ENCODE data around the gene NOL4. TPM values are rescaled to one million over a fixed set of nuclear protein-coding genes. Genes with fewer than 3 reads are reported as not detected.
"Not testable (repeated sequence)": the region's sequence is repeated elsewhere in the genome, so short reads cannot be mapped to it uniquely, and the experiment has no call there.

The NOL4 gene, protein sequence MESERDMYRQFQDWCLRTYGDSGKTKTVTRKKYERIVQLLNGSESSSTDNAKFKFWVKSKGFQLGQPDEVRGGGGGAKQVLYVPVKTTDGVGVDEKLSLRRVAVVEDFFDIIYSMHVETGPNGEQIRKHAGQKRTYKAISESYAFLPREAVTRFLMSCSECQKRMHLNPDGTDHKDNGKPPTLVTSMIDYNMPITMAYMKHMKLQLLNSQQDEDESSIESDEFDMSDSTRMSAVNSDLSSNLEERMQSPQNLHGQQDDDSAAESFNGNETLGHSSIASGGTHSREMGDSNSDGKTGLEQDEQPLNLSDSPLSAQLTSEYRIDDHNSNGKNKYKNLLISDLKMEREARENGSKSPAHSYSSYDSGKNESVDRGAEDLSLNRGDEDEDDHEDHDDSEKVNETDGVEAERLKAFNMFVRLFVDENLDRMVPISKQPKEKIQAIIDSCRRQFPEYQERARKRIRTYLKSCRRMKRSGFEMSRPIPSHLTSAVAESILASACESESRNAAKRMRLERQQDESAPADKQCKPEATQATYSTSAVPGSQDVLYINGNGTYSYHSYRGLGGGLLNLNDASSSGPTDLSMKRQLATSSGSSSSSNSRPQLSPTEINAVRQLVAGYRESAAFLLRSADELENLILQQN
- total RNA-seq = 10 to 100 TPM; 13.7 to 22.1 TPM
- polyA plus RNA-seq (ENCODE audit: insufficient read length in 2 of 2) = 10 to 100 TPM; 17.5 to 24.4 TPM
- long read RNA-seq, donor 1, partial matches to known transcripts = 0 of 3 reads
- long read RNA-seq, donor 1, other reads (novel, unspliced or antisense) = 0 of 3 reads
- long read RNA-seq, donor 2, partial matches to known transcripts = 0 of 1 reads
- long read RNA-seq, donor 2, other reads (novel, unspliced or antisense) = 0 of 1 reads
- long read RNA-seq, donor 3 = 0 reads
- long read RNA-seq, donor 4 = 0 reads

DNA sequence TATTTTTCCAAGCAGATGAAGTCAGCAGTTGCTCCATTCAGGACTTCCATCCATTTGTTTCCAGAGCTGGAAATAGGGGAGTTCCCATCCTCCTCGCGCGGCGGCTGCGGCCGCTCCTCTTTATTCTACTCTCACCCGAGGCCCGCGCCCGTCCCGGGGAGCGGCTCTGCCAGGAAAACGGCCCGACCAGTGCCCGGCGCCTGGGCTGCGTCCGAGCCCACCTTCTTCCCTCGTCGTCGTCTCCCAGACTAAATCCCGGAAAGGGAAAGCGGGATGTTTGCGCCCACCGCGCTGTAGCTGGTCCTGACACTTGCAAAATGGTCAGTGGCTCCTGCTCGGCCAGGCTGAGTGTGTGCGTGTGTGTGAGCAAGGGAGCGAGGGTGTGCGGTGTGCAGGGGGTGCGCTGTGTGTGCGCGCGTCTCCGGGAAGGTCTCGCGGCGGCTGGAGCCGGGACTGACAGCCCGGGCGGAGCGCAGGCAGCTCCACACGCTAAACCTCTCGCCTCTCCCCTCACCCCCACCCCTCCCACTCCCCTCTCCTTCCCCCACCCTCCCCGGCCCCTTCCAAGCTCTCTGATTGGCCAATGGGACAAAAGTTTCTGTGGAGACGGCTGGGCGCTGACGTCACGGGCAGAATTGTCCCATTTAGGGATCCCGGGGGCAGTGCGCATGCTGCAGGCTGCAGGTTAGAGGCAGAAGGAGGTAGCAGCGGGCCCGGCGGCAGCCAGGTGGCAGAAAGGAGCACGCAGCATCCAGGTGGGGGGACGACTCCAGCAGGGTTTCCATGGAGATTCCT lies at the start of gene NOL4:
TSS of gene NOL4 (minus strand) at position 491 of the 795 bp plus-strand sequence. CDS start 1,660 bp downstream, outside the sequence.
- peaks cover 12% of the 10 kb centered on the region for H3K27me3 ChIP-seq (ENCODE audit: control insufficient read depth, insufficient read depth, low read length)
- peak within 1 kb of the TSS; percentile 72 for H3K4me3 ChIP-seq (ENCODE audit: low read depth, low read length)
- peak; percentile 78 to 98 (median 89) for DNase-seq (ENCODE audit: low read depth in 4 of 6, low spot score in 6 of 6)
- no peaks in the 10 kb centered on the region for H3K36me3 ChIP-seq (ENCODE audit: control insufficient read depth, insufficient read depth, low read length)
- peak within 1 kb of the TSS; percentile 84 for H3K27ac ChIP-seq (ENCODE audit: low read depth, low read length)
- no peaks in the 10 kb centered on the region for H3K9me3 ChIP-seq (ENCODE audit: control insufficient read depth, insufficient read depth, low read length)
- WGBS (ENCODE audit: insufficient coverage) = under 1% methylated on average over 39 of the region's 56 CpGs
- peaks cover 23% of the 10 kb centered on the region for H3K4me1 ChIP-seq (ENCODE audit: control insufficient read depth, insufficient read depth, low read length)

DNA sequence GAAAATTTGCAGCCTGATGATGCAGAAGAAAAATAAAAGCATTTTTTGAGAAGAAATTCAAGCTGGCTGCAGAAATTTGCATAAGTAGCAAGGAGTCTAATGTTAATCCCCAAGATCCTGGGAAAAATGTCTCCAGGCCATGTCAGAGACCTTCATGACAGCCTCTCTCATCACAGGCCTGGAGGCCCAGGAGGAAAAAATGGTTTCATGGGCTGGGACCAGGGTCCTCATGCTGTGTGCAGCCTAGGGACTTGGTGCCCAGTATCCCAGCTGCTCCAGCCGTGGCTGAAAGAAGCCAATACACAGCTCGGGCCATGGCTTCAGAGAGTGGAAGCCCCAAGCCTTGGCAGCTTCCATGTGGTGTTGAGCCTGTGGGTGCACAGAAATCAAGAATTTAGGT lies 41.3 kb upstream of the NOL4 start:
- not testable (repeated sequence) for H3K4me3 ChIP-seq (ENCODE audit: low read depth, low read length); H3K36me3 ChIP-seq (ENCODE audit: control insufficient read depth, insufficient read depth, low read length); H3K4me1 ChIP-seq (ENCODE audit: control insufficient read depth, insufficient read depth, low read length); DNase-seq (ENCODE audit: low read depth in 4 of 6, low spot score in 6 of 6); H3K9me3 ChIP-seq (ENCODE audit: control insufficient read depth, insufficient read depth, low read length); H3K27me3 ChIP-seq (ENCODE audit: control insufficient read depth, insufficient read depth, low read length); H3K27ac ChIP-seq (ENCODE audit: low read depth, low read length)
- WGBS (ENCODE audit: insufficient coverage) = 89% methylated on average over 2 of the region's 2 CpGs

DNA sequence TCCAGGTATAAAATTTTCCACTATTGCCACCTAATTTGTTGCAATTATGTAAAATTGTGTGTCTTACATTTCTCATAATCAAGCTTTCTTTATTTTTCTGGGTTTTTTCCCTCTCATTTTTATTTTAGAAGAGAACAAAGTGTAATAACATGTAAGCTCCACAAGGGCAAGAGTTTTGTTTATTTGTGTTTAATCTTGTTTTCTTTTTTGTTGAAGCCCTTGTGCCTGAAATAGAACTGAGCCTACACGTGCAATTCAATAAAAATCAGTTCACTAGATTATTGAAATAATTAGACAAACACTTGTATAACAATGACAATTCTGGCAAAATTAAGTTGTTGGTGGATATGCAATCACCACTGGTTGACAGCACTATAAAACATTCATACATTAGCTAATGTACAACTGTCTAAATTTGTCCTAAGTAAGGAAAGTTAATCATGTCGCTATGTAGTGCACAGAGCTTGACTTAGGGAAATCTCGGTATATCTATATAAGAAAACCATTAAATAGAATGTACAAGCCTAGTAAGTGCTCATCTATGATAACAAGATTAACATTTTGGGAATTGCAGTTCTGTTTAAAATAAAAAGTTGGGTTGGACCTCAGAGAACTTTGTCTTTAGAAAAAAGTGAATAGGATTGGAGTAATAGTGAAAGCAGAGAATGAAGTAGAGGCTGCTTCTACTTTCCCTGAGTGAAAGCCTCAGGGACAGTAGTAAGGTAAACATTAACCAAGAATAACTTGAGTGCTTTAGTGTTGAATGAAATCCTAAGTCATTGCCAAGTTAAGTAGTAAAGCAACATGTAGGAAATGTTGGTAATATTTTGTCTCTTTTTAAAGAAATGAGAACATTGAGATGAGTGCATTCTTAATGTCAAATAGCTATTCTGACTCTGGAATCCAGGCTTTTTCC lies 37.4 kb upstream of the NOL4 start:
- Histone ChIP-seq H3K4me3 (ENCODE audit: low read depth, low read length) (no peak overlapping the region), H3K27ac (ENCODE audit: low read depth, low read length) (no peak overlapping the region), H3K36me3 (ENCODE audit: control insufficient read depth, insufficient read depth, low read length) (no peaks in the 10 kb centered on the region), H3K4me1 (ENCODE audit: control insufficient read depth, insufficient read depth, low read length) (no peaks in the 10 kb centered on the region), H3K9me3 (ENCODE audit: control insufficient read depth, insufficient read depth, low read length) (no peaks in the 10 kb centered on the region), H3K27me3 (ENCODE audit: control insufficient read depth, insufficient read depth, low read length) (no peaks in the 10 kb centered on the region)
- DNase-seq (ENCODE audit: low read depth in 4 of 6, low spot score in 6 of 6) = no peak
- WGBS (ENCODE audit: insufficient coverage) = no CpG with 5 or more reads among the region's 3 CpGs

DNA sequence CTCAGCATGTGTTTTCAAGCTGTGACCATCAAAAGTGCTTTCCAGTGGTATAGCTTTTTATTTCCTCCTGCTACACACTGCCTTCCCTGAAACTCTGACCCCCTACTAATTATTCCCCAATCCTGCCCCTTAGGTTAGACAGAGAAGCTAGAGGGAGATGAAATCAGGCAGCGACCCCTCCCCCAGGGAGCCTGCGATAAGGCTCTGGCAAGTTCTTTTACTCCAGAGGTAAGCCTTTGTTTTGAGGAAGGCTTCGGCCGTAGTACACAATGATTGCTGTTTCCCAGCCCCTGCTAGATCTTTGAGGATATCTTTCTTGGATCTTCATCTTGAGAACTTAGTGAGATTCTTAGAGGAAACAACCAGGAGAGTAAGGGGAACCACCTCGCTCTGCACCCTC lies 33.5 kb upstream of the NOL4 start:
- Histone ChIP-seq H3K36me3 (ENCODE audit: control insufficient read depth, insufficient read depth, low read length) (no peaks in the 10 kb centered on the region), H3K4me3 (ENCODE audit: low read depth, low read length) (no peak overlapping the region), H3K4me1 (ENCODE audit: control insufficient read depth, insufficient read depth, low read length) (no peaks in the 10 kb centered on the region), H3K9me3 (ENCODE audit: control insufficient read depth, insufficient read depth, low read length) (no peaks in the 10 kb centered on the region), H3K27me3 (ENCODE audit: control insufficient read depth, insufficient read depth, low read length) (no peaks in the 10 kb centered on the region), H3K27ac (ENCODE audit: low read depth, low read length) (no peak overlapping the region)
- DNase-seq (ENCODE audit: low read depth in 4 of 6, low spot score in 6 of 6) = no peak
- WGBS (ENCODE audit: insufficient coverage) = no CpG with 5 or more reads among the region's 5 CpGs

DNA sequence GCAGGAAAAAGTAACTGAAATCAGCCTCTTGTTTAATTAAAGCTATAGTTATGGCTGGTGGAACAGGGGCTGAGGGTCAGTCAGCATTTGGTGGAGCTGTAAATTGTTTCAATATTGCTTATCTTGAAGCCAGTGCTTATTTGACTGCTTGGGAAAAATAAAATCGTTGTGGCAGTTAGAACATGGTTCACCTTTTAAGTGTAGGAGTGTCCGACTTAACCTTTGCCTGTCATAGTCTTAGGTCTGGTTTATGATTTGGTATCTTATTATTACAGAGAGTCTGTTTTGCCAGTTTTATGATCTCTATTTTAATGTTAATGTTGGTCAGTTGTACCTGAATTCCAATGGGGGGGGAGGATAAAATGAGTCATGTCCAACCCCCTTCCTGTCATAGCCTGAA lies 27.2 kb upstream of the NOL4 start:
- Histone ChIP-seq H3K27ac (ENCODE audit: low read depth, low read length) (no peak overlapping the region), H3K36me3 (ENCODE audit: control insufficient read depth, insufficient read depth, low read length) (no peaks in the 10 kb centered on the region), H3K4me3 (ENCODE audit: low read depth, low read length) (no peak overlapping the region), H3K9me3 (ENCODE audit: control insufficient read depth, insufficient read depth, low read length) (peaks cover 3% of the 10 kb centered on the region), H3K4me1 (ENCODE audit: control insufficient read depth, insufficient read depth, low read length) (no peaks in the 10 kb centered on the region), H3K27me3 (ENCODE audit: control insufficient read depth, insufficient read depth, low read length) (no peaks in the 10 kb centered on the region)
- no peak for DNase-seq (ENCODE audit: low read depth in 4 of 6, low spot score in 6 of 6)
- WGBS (ENCODE audit: insufficient coverage) = 100% methylated on average over 2 of the region's 2 CpGs

DNA sequence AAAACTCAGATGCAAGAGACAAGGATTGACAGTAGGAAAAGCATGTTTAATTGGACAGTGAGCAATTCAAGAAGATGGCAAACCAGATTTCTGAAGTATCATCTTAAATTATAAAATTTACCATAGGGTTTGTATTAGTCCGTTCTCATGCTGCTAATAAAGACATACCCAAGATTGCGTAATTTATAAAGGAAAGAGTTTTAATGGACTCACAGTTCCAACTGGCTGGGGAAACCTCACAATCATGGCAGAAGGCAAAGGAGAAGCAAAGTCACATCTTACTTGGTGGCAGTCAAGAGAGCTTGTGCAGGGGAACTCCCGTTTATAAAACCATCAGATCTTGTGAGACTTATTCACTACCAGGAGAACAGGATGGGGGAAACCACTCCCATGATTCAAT lies 24.0 kb upstream of the NOL4 start:
- no peaks in the 10 kb centered on the region for H3K36me3 ChIP-seq (ENCODE audit: control insufficient read depth, insufficient read depth, low read length)

DNA sequence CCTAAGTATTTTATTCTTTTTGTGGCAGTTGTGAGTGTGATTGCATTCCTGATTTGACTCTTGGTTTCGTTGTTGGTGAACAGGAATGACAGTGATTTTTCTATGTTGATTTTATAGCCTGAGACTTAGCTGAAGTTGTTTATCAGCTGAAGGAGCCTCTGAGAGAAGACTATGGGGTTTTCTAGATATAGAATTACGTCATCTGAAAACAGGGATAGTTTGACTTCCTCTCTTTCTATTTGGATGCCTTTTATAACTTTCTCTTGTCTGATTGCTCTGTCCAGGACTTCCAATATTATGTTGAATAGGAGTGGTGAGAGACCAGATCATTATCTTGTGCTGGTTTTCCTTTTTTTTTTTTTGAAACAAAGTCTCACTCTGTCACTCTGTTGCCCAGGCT lies 18.0 kb upstream of the NOL4 start:
- H3K4me1 ChIP-seq (ENCODE audit: control insufficient read depth, insufficient read depth, low read length) = no peaks in the 10 kb centered on the region
- no peak overlapping the region for H3K4me3 ChIP-seq (ENCODE audit: low read depth, low read length)
- no peak for DNase-seq (ENCODE audit: low read depth in 4 of 6, low spot score in 6 of 6)
- H3K27ac ChIP-seq (ENCODE audit: low read depth, low read length) = no peak overlapping the region
- WGBS (ENCODE audit: insufficient coverage) = 73% methylated on average over 1 of the region's 2 CpGs
- no peaks in the 10 kb centered on the region for H3K27me3 ChIP-seq (ENCODE audit: control insufficient read depth, insufficient read depth, low read length)
- H3K36me3 ChIP-seq (ENCODE audit: control insufficient read depth, insufficient read depth, low read length) = no peaks in the 10 kb centered on the region
- H3K9me3 ChIP-seq (ENCODE audit: control insufficient read depth, insufficient read depth, low read length) = peaks cover 3% of the 10 kb centered on the region

More for the DNA sequence above, 24.0 kb upstream of the NOL4 start:
- Histone ChIP-seq H3K4me3 (ENCODE audit: low read depth, low read length) (no peak overlapping the region), H3K27ac (ENCODE audit: low read depth, low read length) (no peak overlapping the region), H3K27me3 (ENCODE audit: control insufficient read depth, insufficient read depth, low read length) (no peaks in the 10 kb centered on the region), H3K4me1 (ENCODE audit: control insufficient read depth, insufficient read depth, low read length) (no peaks in the 10 kb centered on the region), H3K9me3 (ENCODE audit: control insufficient read depth, insufficient read depth, low read length) (peaks cover 3% of the 10 kb centered on the region)
- DNase-seq (ENCODE audit: low read depth in 4 of 6, low spot score in 6 of 6) = no peak
- WGBS (ENCODE audit: insufficient coverage) = no CpG with 5 or more reads among the region's 3 CpGs

DNA sequence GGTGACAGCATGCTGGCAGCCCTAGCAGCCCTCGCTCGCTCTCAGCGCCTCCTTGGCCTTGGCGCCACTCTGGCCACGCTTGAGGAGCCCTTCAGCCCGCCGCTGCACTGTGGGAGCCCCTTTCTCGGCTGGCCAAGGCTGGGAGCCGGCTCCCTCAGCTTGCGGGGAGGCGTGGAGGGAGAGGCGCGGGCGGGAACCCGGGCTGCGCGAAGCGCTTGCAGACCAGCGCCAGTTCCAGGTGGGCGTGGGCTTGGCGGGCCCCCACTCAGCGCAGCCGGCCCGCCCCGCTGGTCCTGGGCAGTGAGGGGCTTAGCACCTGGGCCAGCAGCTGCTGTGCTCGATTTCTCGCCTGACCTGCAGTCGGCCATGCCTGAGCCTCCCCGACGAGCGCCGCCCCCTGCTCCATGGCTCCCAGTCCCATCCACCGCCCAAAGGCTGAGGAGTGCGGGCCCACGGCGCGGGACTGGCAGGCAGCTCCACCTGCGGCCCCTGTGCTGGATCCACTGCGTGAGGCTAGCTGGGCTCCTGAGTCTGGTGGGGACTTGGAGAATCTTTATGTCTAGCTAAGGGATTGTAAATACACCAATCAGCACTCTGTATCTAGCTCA lies 9.2 kb upstream of the NOL4 start:
- H3K27me3 ChIP-seq (ENCODE audit: control insufficient read depth, insufficient read depth, low read length); DNase-seq (ENCODE audit: low read depth in 4 of 6, low spot score in 6 of 6); H3K27ac ChIP-seq (ENCODE audit: low read depth, low read length); H3K4me3 ChIP-seq (ENCODE audit: low read depth, low read length); H3K4me1 ChIP-seq (ENCODE audit: control insufficient read depth, insufficient read depth, low read length); H3K36me3 ChIP-seq (ENCODE audit: control insufficient read depth, insufficient read depth, low read length); H3K9me3 ChIP-seq (ENCODE audit: control insufficient read depth, insufficient read depth, low read length): not testable (repeated sequence)
- WGBS (ENCODE audit: insufficient coverage) = 97% methylated on average over 33 of the region's 39 CpGs

Measured in spinal cord (tissue), 10 donors.